Stimulated activated CD4-positive, alpha-beta T cell treated with anti-CD3 and anti-CD28 coated beads, Interleukin-4, amount 100 ng/mL, for 4 hours (primary cell): Measurements from ENCODE around the gene THSD4.

Experiments
- DNase-seq, 2 experiments: peaks; one replicate each; pipeline ENCODE4 v3.0.0-alpha.2; 2020

The THSD4 gene

DNA sequence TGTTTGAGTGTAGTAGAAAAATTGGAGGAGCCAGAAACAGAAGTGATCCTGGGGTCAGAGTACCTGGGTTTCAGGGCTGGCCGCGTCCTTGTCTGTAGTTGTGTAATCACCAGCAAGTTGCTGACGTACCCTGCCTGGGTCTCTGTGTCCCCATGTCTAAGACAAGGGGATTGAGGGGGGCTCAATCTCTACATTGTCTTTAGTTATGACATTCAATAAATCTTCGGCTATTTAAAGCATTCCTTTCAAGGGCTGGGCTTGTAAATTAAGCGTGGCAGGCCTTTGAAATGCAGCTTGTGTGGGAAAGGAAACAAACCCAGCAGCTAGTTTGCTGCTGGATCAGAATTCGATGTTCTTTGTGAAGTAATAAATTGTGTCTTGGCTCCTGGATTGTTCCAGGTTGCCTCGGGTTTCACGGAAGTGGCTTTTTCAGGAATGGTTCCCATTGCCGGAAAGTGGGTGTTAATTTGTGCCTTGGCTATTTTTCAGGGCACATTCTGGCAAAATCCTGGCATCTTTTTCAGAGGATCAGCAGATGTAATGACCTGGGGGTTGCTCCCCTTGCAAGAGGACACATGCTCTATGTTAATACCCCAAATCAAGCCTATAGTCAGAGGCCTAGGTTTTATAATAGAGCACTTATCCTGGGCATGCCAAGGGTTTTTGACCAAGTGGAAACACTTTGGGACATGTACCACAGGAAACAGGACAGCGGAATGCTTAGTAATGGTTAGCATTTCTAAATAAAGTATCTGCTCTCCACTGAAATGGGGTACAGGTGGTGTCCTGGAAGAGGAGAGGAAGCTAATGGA is 400.3 kb downstream of the THSD4 start:
- no peak for DNase-seq

DNA sequence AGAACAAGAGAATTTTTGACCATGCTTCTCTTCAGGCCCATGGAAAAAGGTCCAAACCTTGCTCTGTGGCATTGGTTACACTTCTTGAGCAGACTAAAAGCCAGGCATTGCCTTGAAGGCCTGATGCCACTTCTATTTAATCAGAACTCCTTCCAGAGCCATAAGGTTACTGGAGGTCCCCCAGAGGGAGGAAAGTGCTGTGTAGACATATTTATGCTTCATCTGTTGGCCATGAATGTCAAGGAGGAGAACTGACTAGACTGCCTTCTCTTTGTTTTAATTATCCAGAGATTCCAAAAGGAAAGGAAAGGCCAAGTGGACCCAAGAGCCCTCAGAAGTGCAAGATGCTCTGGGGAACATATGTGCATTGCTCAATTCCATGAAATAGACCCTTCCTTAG is 402.5 kb downstream of the THSD4 start:
- DNase-seq: no peak

DNA sequence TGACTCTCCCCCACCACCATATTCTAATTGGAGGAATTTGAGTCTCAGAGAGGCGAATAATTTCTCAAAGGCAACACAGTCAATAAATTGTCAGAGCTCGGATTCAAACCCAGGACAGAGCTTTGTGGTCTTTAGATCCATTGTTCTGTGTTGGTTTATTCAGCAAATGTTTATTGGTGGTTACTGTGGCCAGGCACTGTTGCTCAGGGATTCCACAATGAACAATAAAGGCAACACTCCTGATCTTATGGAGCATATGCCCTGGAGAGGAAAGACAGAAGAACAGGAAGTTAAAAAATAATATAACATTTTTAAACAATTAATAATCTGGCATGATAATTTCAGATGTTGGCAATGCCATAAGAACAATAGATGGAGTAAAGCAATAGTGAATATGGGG is 403.4 kb downstream of the THSD4 start:
- no peak for DNase-seq

DNA sequence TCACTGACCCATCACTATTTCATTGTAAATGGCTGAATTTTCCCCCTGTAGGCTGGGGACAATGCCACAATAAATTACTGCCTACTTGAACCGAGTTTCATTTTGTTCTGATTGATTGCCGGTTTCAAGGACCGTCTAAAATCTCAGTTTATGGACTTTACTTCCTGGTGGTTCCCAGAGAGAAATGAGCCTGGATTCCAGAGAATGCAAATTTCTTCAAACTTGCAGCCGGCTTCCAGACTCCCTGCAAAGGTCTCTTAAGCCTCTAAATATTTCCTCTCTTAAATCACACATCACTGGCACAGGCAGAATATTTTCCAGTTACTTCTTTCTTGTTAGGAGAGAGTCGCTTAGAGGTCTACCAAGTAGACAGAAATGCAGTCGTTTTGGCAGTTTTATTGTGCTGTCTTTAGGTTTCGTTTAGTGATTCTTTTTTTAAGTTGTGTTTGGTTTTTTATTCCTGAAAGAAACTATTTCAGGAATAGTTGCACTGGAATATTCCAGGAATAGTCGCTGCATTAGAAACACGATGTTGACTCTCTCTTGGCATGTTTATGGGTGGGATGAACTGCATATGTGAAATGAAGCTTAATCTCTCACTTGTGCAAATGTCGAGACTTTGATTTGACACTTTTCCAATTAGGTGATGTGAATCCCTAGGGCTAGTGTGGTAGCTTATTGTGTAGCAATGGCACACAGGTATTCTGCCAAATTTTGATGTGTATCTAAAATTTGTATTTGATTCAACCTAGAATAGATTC is 411.0 kb downstream of the THSD4 start:
- DNase-seq: no peak

DNA sequence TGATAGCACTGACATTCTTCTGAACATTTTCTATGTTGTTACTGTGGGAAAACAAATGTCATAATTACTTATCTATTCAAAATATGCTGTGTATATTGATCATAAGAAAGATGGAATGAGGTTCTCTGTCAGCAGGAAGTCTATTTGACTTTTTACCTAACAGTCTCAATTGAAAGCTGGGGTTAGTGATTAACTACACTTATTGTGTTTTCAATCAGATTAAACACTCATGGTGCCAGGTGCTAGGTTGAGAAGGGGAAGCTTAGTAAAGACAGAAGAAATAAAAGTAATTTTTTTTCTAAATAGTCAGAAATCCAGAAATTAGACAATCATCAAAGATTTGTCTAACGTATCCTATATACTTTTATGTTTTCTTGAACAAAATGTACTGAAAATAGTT is 414.1 kb downstream of the THSD4 start:
- DNase-seq: no peak

DNA sequence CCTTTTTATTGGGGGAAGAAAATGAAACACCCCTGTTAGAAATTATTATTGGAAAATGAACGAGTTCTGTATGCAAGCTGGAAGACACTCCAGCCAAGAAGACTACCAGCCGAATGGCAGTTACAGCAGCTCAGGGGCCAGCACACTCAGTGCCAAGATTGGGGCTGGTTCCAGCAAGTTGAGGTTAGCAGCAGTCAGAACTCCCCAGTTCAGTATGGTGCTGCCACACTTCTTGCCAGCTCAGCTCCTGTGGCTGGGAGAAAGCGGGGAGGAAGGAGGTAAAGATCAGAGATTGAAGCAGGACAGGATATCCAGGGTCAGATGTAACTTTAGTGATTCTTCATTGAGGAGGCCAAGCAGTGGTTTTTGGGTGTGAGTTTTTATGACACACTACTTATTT is 414.8 kb downstream of the THSD4 start:
- no peak for DNase-seq

DNA sequence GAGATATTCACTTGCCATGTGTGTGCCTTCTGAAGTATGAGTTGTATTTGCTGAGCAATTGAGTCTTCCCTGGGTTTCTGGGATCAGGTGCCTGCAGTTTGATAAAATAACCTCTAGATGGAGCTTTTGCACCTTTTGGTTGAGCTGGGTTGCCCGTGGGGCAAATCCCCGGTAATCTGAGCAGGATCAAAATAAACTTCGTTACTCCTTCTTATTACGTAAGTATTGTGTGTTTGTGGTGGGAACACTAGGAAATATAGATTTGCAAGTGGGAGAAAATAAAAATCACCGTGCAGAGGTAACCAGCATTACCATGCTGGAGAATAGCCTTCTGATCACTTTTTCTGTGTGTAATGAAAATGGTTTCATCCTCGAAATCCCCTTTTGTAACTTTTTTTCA is 417.7 kb downstream of the THSD4 start:
- DNase-seq: no peak

DNA sequence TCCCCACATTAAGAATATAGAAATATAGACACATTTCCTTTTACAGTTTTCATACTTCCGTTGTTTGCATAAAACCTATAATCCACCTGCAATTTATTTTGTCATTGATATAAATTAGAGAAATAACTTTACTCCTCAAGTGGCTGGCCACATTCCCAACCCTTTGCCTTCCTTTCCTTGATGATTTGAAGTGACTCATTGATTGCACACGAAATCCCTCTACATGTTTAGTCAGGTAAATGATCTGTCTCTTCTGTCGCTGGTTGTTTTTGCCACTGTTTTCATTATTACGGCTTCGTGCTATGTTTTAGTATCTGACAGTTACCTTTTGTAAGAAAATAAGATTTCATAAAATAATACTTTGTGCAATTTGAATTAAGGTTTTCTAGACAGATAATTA is 422.9 kb downstream of the THSD4 start:
- no peak for DNase-seq

DNA sequence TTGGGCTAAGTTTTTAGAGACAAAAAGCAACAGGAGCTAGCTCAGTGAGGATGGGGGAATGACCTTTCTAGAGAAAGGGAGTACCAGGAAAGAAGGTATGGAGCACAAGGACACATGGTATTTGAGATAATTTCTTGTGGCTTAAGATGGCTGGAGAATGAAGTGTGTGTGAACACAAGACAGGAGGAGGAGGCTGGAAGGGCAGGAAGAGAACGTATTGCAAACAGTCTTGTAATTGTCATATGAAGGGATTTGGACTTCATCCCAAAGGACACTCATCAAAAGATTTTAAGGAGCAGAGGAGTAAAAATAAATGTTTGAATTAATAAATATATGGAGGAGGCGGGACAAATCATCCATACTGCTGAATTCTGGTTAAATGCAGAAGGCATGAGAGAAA is 426.5 kb downstream of the THSD4 start:
- DNase-seq: no peak

DNA sequence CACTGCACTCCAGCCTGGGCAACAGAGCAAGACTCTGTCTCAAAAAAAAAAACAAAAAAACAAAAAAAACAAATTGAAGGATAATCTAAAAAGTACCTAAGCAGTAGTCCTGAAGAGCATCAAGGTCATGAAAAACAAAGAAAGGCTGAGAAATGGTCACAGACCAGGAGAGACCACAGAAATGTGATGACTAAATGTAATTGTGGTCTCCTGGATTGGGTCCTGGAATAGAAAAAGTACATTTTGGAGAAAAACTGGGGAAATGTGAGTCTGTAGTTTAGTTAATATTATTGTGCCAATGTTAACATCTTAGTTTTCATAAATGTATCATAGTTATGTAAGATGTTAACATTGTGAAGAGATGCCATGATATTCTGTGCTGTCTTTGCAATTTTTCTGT is 427.6 kb downstream of the THSD4 start:
- no peak for DNase-seq

DNA sequence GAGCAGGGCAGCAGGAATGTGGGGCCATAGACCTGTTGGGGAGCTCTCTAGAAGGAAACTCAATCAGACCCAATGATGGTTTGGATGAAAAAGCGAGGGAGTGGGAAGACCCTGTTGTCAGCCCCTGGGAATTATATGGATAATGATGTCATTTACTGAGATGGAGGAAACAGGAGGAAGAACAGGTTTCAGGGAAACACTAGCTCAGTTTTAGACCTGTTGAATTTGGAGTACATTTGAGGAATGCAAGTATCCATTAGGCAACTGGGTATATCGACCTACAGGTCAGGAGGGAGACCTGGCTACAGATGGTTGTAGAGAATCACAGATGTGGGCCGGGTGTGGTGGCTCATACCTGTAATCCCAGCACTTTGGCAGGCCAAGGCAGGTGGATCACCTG is 428.1 kb downstream of the THSD4 start:
- DNase-seq: no peak

DNA sequence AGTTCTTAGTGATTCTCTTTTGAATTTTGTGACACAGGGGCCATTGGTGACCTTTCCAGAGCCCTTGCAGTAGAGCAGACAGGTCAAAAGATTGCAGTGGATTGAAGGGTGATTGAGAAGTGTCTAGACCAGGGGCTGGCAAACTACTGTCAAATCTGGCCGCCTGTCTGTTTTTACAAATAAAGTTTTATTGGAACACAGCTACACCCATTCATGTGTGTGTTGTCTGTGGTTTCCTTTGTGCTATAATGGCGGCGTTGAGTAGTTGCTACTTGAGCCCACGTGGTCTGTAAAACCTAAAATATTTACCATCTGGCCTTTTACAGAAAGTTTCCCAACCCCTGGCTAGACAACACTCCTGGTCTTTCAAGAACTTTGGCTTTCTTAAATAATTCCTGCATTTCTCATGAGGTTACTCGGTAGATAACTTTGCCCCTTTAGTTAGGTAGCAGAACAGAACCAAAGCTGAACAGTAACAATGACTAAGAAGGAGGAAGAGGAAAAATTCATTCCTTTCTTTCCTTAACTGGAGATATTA is 430.0 kb downstream of the THSD4 start:
- no peak for DNase-seq

DNA sequence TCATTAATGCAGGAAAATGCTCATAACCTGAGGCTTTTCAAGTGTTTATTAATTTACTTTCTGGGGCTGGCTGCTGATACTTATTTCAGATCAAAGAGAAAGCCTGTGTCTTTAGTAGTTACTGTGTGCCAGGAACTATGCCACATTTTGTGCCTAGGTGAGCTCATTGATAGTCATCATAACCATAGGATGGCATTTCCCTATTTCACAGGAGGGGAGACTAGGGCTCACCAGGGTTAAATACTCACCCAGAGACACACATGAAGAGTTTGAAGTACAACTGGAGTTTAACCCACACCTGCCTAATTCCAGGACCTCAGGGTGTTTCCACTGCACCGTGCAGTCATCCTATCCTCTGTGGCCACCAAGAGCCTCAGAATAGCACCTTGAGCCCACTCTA is 430.7 kb downstream of the THSD4 start:
- no peak for DNase-seq

DNA sequence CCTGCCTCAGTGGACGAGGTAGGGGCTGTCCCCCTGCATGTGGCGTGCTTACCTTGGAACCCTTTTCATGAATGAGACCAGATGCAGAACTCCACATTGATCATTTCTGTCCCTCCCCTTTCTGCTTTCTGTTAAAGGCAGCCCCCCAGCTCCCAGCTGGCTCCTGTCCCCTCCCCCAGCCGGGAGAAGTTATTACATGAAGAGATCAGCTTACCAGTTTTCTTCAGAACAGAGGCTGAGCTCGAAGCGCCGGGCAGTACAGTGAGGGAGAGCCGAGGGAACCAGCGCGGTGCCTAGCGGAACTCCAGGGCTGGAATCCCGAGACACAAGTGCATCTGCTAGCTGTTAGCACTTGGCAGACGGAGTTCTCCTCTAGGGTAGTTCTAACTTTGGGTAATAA is 431.7 kb downstream of the THSD4 start:
- no peak for DNase-seq

DNA sequence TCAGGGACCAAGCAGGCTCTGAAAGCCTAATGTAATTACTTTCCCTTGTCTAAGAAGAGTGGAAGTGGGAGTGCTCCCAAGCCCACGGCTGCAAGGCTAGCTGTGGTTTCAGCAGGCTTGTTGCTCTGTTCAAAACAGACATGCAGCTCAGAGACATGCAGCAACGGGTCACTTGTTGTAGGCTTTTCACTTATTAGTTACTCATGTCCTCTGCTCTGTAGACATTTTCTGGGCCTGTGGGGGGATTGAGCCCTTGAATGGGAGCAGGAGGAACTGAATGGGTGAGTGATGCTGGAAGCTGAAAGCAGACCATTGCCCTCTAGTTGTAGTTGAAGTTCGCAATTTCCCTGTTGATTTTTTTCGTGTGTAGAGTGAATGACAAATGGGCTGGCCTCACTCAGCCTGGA is 433.1 kb downstream of the THSD4 start:
- DNase-seq: no peak

DNA sequence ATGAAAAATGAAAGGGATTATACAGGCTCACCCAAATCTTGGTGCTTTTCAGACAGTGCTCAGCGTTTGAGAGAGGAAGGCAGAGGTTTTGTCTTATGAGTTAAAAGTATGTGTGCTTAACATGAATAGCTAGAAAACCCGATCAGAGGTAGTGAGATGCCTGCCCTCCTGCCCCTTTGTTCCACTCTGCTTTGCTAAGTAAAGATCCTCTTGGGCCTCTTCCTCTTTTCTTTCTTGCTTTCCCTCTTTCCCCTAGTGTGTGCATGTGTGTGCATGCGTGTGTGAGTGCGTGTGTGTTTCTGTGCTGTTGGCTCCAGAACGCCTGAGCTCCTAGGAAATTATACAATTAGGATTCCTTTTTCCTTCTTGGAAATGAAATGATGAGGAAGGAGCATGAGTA is 433.8 kb downstream of the THSD4 start:
- no peak for DNase-seq

DNA sequence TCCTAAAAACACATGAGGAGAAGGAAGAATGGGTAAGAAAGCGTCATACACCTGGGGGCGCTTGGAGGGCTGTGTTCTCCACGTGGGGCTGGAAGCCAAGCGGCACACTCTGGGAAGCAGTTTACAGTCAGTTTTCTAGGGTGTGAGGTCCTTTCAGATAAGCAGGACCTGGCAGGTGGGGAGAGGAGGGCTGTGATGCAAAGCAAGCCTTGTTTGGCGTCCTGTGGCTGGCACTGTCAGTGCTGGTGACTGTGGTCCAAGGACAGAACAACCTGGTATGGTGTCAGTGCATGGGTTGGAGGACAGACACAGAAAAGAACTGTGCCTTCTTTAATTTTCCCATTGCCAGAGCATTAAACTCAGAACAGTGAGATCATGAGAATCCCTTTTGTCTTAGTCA is 434.4 kb downstream of the THSD4 start:
- DNase-seq: no peak

DNA sequence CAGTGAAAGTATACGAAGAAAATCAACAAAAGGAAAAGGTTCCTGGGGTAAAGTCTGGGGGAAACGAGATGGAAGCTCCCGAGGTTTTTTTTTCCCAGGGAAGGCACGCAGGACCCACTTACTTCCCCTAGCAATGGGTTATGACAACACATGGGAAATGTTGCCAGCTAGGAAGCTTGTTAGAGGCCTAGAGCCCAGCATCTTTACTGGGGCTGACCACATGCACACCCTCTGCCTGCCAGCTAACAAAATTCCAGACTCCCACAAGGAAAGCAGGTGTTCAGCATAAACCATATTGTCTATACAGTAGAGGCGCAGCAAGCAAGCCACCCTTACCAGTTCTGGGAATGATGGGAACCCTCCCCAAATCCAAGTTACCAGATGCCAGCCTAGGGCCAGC is 436.3 kb downstream of the THSD4 start:
- DNase-seq: no peak

DNA sequence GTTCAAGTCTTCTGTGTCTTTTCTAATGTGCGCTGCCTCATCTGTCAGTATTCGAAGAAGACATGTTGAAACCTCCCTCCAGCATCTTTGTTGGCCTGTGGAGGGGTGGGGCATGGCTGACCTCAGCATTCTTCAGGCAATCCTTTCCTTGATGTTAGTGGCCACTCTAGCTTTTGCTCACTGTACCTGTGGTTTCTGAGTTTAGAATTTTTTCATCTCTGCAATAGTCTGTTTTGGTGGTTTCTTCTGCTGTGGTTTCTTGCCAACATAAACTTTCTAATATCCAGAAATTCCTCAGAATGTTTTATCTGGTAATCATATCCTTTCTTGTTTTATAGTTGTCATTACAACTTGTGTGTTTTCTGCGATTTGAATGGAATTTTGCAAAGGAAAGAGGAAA is 443.8 kb downstream of the THSD4 start:
- no peak for DNase-seq

DNA sequence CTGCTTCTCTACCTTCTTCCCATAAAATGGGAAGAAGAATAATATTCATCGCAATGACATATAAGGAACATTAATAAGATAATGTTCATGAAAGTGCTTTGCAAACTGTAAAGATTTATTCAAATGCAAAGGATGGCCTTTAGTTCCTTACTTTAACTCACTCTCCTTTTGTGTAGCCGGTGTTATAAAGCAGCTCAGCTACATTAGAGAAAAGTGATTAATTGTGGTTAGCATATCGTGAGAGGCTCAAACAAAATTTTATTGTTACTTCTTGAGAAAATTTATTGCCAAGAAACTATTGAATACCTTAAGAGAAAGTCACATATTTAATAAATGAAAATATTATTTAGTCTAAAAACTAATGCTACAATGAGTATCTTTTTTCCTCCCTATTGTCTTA is 444.3 kb downstream of the THSD4 start:
- no peak for DNase-seq

DNA sequence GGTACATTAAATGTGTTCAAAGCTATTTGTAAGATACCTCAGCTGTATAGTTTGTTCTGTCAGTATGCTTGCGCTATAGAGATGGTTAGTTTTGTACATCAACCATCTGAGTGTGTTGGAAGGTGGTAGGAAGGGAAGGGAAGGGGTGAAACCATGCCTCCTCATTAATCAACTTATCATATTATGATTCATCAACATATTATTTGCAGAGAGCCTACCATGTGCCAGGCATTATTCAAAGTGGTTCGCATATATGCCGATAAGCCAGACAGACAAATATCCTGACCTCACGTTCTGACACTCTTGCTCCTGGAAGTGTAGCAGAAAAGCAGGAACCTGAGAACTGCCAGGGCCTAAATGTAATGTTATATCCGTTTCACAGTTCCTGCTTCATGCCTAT is 447.0 kb downstream of the THSD4 start:
- no peak for DNase-seq

DNA sequence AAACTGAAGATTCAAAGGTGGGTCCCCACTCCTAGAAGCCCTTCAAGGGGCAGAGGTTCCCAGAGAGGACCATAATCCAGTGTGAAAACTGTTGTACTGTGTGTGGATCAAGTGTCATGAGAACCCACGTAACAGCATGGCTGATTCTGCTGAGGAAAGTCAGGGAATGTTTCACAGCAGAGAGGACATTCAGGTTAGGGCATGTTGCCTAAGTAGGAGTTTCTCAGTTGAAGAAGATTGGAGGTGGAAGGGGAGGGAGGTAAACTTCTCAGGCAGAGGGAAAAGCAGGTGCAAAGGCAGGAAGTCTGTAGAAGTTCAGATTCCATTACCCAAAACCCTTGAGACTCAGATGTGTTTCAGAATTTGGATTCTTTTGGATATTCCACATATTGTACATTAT is 448.9 kb downstream of the THSD4 start:
- DNase-seq: no peak

DNA sequence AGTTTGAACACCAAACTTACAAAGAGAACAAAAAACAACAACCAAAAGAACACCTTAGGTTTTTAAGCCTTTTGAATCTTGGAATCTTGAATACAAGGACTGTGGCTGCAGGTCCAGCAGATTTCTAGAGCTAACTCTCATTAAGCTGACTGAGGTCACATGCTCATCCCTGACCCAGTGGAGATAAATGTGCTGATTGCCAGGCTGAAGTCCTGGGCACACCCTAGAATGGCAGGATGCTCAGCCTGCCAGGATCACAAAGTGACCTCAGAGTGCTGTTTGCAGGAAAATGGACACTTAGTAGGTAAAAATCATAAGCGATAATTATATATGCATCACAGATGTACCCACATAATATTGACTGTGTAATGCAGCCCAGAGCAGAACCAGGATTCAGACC is 449.7 kb downstream of the THSD4 start:
- no peak for DNase-seq

DNA sequence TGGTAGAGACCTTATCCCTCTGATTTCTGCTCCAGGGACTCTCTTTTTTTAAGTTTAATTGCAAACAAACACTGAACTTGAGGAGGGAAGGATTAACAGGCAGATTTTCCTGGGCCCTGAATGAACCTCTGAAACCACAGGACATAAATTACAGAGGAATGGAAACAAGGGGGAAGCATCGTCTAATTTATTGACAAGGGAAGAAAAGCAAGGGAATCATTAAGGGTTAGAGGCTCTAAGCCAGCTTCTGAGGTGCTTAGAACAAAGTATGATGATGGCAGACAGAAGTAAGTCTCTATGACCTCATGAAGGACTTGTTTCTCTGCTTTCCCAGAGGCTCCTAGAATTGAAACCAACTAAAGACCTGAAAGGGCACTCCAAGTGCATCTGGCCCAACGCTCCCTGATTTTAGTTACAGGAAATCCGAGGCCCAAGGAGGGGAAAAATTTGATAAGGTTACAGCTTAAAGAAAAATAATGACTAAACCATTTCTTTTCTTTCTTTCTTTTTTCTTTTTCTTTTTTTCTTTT is 450.4 kb downstream of the THSD4 start:
- no peak for DNase-seq
